Endodermal cell (in vitro differentiated cells): ENCODE data around the gene PHC2. TPM values are rescaled to one million over a fixed set of nuclear protein-coding genes. Genes with fewer than 3 reads are reported as not detected.

Experiments
- DNase-seq: peaks from one replicate; pipeline ENCODE4 v3.0.0-alpha.2; 2017
- H3K27ac ChIP-seq: 2 replicates; pipeline ENCODE4 v1.5.1; 2013; ENCODE audit warnings: mild to moderate bottlenecking, low read depth, low read length, moderate library complexity
- H3K27me3 ChIP-seq: 2 replicates; pipeline ENCODE4 v1.6.1; 2013; ENCODE audit warnings: mild to moderate bottlenecking, low read length, moderate library complexity; ENCODE audit not compliant: insufficient read depth, control insufficient read depth, poor library complexity, severe bottlenecking
- H3K36me3 ChIP-seq: 2 replicates; pipeline ENCODE4 v1.7.0; 2013; ENCODE audit warnings: mild to moderate bottlenecking, low read length, moderate library complexity; ENCODE audit not compliant: control insufficient read depth, insufficient read depth
- H3K4me1 ChIP-seq: one replicate; pipeline ENCODE4 v1.7.0; 2013; ENCODE audit warnings: low read length; ENCODE audit not compliant: control insufficient read depth, insufficient read depth
- H3K4me3 ChIP-seq: 2 replicates; pipeline ENCODE4 v1.5.1; 2013; ENCODE audit warnings: mild to moderate bottlenecking, low read length, moderate library complexity
- H3K9ac ChIP-seq: 2 replicates; pipeline ENCODE4 v1.6.1; 2013; ENCODE audit warnings: mild to moderate bottlenecking, low read length, moderate library complexity; ENCODE audit not compliant: poor library complexity, severe bottlenecking; ENCODE audit errors: extremely low read depth
- H3K9me3 ChIP-seq: 2 replicates; pipeline ENCODE4 v1.6.1; 2013; ENCODE audit warnings: mild to moderate bottlenecking, low read length, moderate library complexity; ENCODE audit not compliant: control insufficient read depth
- H3K27ac Mint-ChIP-seq: 2 replicates; pipeline ENCODE4 v1.8.0; 2020; ENCODE audit warnings: mixed read lengths
- H3K27me3 Mint-ChIP-seq: 2 replicates; pipeline ENCODE4 v1.8.0; 2021; ENCODE audit warnings: mild to moderate bottlenecking, mixed read lengths; ENCODE audit not compliant: insufficient read depth
- H3K36me3 Mint-ChIP-seq: 2 replicates; pipeline ENCODE4 v1.8.0; 2020; ENCODE audit warnings: low read depth, mixed read lengths
- H3K4me1 Mint-ChIP-seq: 2 replicates; pipeline ENCODE4 v1.8.0; 2020; ENCODE audit warnings: mixed read lengths
- H3K4me3 Mint-ChIP-seq: 2 replicates; pipeline ENCODE4 v1.8.0; 2020; ENCODE audit warnings: mild to moderate bottlenecking, moderate library complexity, mixed read lengths
- H3K9me3 Mint-ChIP-seq: 2 replicates; pipeline ENCODE4 v1.8.0; 2020; ENCODE audit warnings: mild to moderate bottlenecking, mixed read lengths
- CTCF ChIP-seq: fragments of 200-600 bp; sonication (generic); conservative IDR thresholded peaks from 2 replicates; pipeline ENCODE4 v1.5.0; 2021; ENCODE audit warnings: antibody characterized with exemption, mild to moderate bottlenecking
- WGBS, 2 experiments: methylation state at CpG; one replicate each; pipeline versions ENCODE4 v1.1.5 to v1.1.7; 2013; ENCODE audit warnings: missing lambda C conversion rate in 2 of 2, mixed read lengths in 1 of 2; ENCODE audit not compliant: insufficient coverage in 1 of 2, insufficient read length in 1 of 2; 5-methylcytosine and 5-hydroxymethylcytosine counted together
- total RNA-seq, 2 donors: library from RNA; stranded (reverse); fragmentation: NEBNext Ultra II Directional in 1 of 2; extraction: Animal tissue kit (Norgen Biotek cat#: 25700) in 1 of 2; gene quantifications; 2 replicates in 1 of 2; 3 replicates in 1 of 2; pipeline ENCODE4 v1.2.1, GENCODE V29; 2021

Gene PHC2
- total RNA-seq, 2 donors from 2014 or later, result 32.1 to 43.9 TPM

DNA sequence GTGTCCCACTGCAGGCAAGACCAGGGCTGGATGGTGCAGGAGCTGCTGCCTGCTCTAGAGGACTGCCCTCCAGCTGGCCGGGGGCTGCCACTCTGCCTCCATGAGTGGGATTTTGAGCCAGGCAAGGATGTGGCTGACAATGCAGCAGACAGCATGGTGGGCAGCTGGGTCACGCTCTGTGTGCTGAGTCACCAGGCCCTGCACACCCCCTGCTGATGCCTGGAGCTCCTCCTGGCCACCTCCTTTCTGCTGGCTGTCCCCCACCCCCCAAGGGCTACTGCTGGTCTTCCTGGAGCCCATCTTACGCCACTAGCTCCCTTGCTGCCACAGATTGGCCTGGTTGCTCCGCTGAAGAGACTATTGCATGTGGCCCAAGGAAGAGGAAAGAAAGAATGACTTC is 37.6 kb upstream of the PHC2 start:
- Mint-ChIP-seq H3K36me3 (no peaks in the 10 kb centered on the region), H3K27ac (no peak overlapping the region), H3K4me3 (no peak overlapping the region), H3K27me3 (peaks cover 9% of the 10 kb centered on the region), H3K9me3 (no peaks in the 10 kb centered on the region), H3K4me1 (peaks cover 7% of the 10 kb centered on the region)
- Histone ChIP-seq H3K9me3 (no peaks in the 10 kb centered on the region), H3K4me1 (no peaks in the 10 kb centered on the region), H3K36me3 (no peaks in the 10 kb centered on the region), H3K9ac (no peak overlapping the region), H3K27me3 (no peaks in the 10 kb centered on the region), H3K4me3 (no peak overlapping the region), H3K27ac (no peak overlapping the region)
- TF ChIP-seq CTCF, result no peak
- no peak for DNase-seq
- WGBS, 2 experiments, result 75 to 89% methylated on average over 1 to 4 of the region's 4 CpGs

DNA sequence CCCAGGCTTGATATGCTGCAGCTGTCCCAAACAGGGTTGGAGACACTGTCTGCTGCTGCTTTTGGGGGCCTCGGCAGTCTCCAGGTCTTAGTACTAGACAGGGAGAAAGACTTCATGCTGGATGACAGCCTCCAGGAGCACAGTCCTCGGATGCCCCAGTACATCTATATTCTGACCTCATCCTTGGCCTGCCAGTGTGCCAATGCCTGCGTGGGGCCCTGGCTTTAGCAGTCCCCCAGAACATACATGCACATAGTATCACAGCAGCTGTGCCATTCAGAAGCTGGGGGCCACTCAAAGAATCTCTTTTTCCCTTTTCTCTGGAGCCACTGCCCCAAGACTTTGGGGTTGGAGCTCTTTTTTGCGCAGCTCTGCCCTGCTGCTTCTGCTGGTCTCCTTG is 37.1 kb upstream of the PHC2 start:
- no peaks in the 10 kb centered on the region for H3K36me3 ChIP-seq
- no peaks in the 10 kb centered on the region for H3K9me3 ChIP-seq
- no peak for TF ChIP-seq CTCF
- H3K27ac ChIP-seq, result no peak overlapping the region
- Mint-ChIP-seq H3K36me3 (no peaks in the 10 kb centered on the region), H3K27ac (no peak overlapping the region), H3K4me3 (no peak overlapping the region), H3K4me1 (peaks cover 5% of the 10 kb centered on the region), H3K27me3 (peaks cover 9% of the 10 kb centered on the region), H3K9me3 (no peaks in the 10 kb centered on the region)
- H3K9ac ChIP-seq, result no peak overlapping the region
- H3K4me3 ChIP-seq, result no peak overlapping the region
- DNase-seq, result no peak
- no peaks in the 10 kb centered on the region for H3K27me3 ChIP-seq
- WGBS, 2 experiments, result 88 to 90% methylated on average over 2 to 4 of the region's 4 CpGs
- no peaks in the 10 kb centered on the region for H3K4me1 ChIP-seq

GRCh38 chr1:33466159-33466558 is 35.3 kb upstream of the PHC2 start:
- H3K27ac Mint-ChIP-seq, result no peak overlapping the region
- TF ChIP-seq CTCF, result no peak

More at GRCh38 chr1:33466159-33466558, 35.3 kb upstream of the PHC2 start:
- Histone ChIP-seq H3K4me1 (no peaks in the 10 kb centered on the region), H3K9ac (no peak overlapping the region), H3K27me3 (no peaks in the 10 kb centered on the region), H3K27ac (no peak overlapping the region), H3K9me3 (no peaks in the 10 kb centered on the region), H3K36me3 (no peaks in the 10 kb centered on the region), H3K4me3 (no peak overlapping the region)
- H3K36me3 Mint-ChIP-seq, result no peaks in the 10 kb centered on the region
- no peaks in the 10 kb centered on the region for H3K4me1 Mint-ChIP-seq
- H3K27me3 Mint-ChIP-seq, result peaks cover 11% of the 10 kb centered on the region
- H3K9me3 Mint-ChIP-seq, result no peaks in the 10 kb centered on the region
- no peak overlapping the region for H3K4me3 Mint-ChIP-seq
- 90 to 98% methylated on average over 6 of the region's 6 CpGs for WGBS, 2 experiments
- no peak for DNase-seq
